Stimulated activated CD4-positive, alpha-beta T cell treated with anti-CD3 and anti-CD28 coated beads, Interleukin-15, amount 100 ng/mL, for 48 hours (primary cell): ENCODE results near the gene GJC1.
"Not testable (repeated sequence)": the region's sequence is repeated elsewhere in the genome, so short reads cannot be mapped to it uniquely, and the experiment has no call there.

Experiments
- DNase-seq, 2 donors: peaks; one replicate each; pipeline ENCODE4 v3.0.0-alpha.2; 2020; ENCODE audit warnings: low read depth in 2 of 2

Gene GJC1

GRCh38 chr17:44844390-44844830 is 14.3 kb upstream of the GJC1 start:
- DNase-seq, result no peak

- DNase-seq, result no peak
Measured at GRCh38 chr17:44842748-44843147, 12.7 kb upstream of the GJC1 start.

GRCh38 chr17:44840936-44841335 is 10.8 kb upstream of the GJC1 start:
- no peak for DNase-seq

GRCh38 chr17:44840274-44840673 is 10.2 kb upstream of the GJC1 start:
- DNase-seq, result no peak

- DNase-seq, result no peak
Measured at GRCh38 chr17:44837196-44837595, 7.1 kb upstream of the GJC1 start.

- DNase-seq, result no peak
Measured at GRCh38 chr17:44832805-44833204, 2.7 kb upstream of the GJC1 start.

- DNase-seq, result no peak
Measured at GRCh38 chr17:44831371-44831770, 1.3 kb upstream of the GJC1 start.

GRCh38 chr17:44830359-44831288 is 537 bp upstream of the GJC1 start:
- no peak for DNase-seq

GRCh38 chr17:44828919-44829522 is 1.1 kb downstream of the GJC1 start:
- no peak for DNase-seq

- DNase-seq, result no peak
Measured at GRCh38 chr17:44827863-44828262, 2.2 kb downstream of the GJC1 start.

- DNase-seq, result no peak
Measured at GRCh38 chr17:44826123-44826790, 3.8 kb downstream of the GJC1 start.

GRCh38 chr17:44825236-44825635 is 4.9 kb downstream of the GJC1 start:
- not testable (repeated sequence) for DNase-seq

- no peak for DNase-seq
Measured at GRCh38 chr17:44820631-44821212, 9.4 kb downstream of the GJC1 start.

- DNase-seq, result not testable (repeated sequence)
Measured at GRCh38 chr17:44818508-44818907, 11.6 kb downstream of the GJC1 start.

- DNase-seq, result no peak
Measured at GRCh38 chr17:44812263-44812662, 17.8 kb downstream of the GJC1 start.

- not testable (repeated sequence) for DNase-seq
Measured at GRCh38 chr17:44808656-44809388, 21.3 kb downstream of the GJC1 start.

GRCh38 chr17:44808156-44808555 is 21.9 kb downstream of the GJC1 start:
- no peak for DNase-seq

GRCh38 chr17:44807817-44808155 is 22.3 kb downstream of the GJC1 start:
- no peak for DNase-seq

- no peak for DNase-seq
Measured at GRCh38 chr17:44807093-44807816, 22.8 kb downstream of the GJC1 start.

- DNase-seq, result no peak
Measured at GRCh38 chr17:44804302-44805089, 25.6 kb downstream of the GJC1 start.
